Peyer's patch (tissue), 4 donors: Measurements from ENCODE around the gene DDC.

Source experiments
- POLR2A ChIP-seq, 2 donors: fragments of 450-650 bp; IDR thresholded peaks; one replicate each; pipeline ENCODE4 v1.5.1; 2017; ENCODE audit warnings: antibody characterized with exemption in 2 of 2, mild to moderate bottlenecking in 2 of 2, moderate library complexity in 2 of 2
- TF ChIP-seq, protein P1 (sequence below), 6 experiments: fragments of 450-650 bp in 4 of 6; fragments of 200-600 bp in 2 of 6; sonication (generic) in 1 of 6; IDR thresholded peaks; one replicate each; pipeline ENCODE4 v1.5.1; 2017 to 2019; ENCODE audit warnings: antibody characterized with exemption in 6 of 6, mild to moderate bottlenecking in 3 of 6, moderate library complexity in 1 of 6

DNA sequence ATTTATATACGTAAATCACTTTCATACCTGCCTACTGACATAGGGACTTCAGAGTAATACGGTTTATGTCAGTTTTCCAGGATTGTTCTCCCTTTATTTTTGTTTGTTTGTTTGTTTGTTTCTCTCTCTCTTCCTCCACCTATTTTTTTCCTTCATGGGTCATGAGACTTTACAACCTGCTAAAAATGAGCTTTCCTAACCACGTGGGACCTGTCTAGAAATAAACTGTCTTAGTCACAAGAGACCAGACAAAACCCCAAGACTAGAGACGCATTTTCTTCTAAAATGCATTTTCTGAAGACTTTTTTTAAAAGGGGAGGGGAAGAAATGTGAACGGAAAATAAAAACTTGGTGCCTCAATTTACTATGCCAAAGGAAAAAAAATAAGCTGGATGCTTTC is 74.0 kb downstream of the DDC start:
- TF ChIP-seq, protein P1, sequence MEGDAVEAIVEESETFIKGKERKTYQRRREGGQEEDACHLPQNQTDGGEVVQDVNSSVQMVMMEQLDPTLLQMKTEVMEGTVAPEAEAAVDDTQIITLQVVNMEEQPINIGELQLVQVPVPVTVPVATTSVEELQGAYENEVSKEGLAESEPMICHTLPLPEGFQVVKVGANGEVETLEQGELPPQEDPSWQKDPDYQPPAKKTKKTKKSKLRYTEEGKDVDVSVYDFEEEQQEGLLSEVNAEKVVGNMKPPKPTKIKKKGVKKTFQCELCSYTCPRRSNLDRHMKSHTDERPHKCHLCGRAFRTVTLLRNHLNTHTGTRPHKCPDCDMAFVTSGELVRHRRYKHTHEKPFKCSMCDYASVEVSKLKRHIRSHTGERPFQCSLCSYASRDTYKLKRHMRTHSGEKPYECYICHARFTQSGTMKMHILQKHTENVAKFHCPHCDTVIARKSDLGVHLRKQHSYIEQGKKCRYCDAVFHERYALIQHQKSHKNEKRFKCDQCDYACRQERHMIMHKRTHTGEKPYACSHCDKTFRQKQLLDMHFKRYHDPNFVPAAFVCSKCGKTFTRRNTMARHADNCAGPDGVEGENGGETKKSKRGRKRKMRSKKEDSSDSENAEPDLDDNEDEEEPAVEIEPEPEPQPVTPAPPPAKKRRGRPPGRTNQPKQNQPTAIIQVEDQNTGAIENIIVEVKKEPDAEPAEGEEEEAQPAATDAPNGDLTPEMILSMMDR (IDR thresholded peaks at IDR 0.05) = no peak
- no peak for TF ChIP-seq POLR2A (IDR thresholded peaks at IDR 0.05)
